T-cell (primary cell): ENCODE results near the gene IL1R2. TPM values are rescaled to one million over a fixed set of nuclear protein-coding genes. Genes with fewer than 3 reads are reported as not detected.

Experiments
- ATAC-seq, 4 experiments: fragments of 200-7000 bp in 3 of 4; fragments of 150-1000 bp in 1 of 4; cut with Tn5 transposase; replicated peaks in 1 of 4; 1 replicate in 3 of 4; 2 replicates in 1 of 4; pipeline ENCODE4 v1.10.0; 2021; ENCODE audit warnings: moderate library complexity in 3 of 4, mild to moderate bottlenecking in 2 of 4, moderate number of reproducible peaks in 1 of 4
- CTCF ChIA-PET, 2 donors: fragments of 300-600 bp; sonication (Branson Sonifier 250); formaldehyde crosslinking; loops; one replicate each; lab custom pipeline; 2022; ENCODE audit warnings: antibody characterized with exemption in 2 of 2; lab: Charles Lee
- POLR2A ChIA-PET, 2 donors: fragments of 300-600 bp; sonication (Branson Sonifier 250); formaldehyde crosslinking; loops; one replicate each; lab custom pipeline; 2022; ENCODE audit warnings: antibody characterized with exemption in 2 of 2; lab: Charles Lee
- DNase-seq, 35 experiments: peaks; one replicate each; pipeline versions ENCODE4 v3.0.0 to v3.0.0-alpha.2; 2013 to 2023
- H3K27ac ChIP-seq: one replicate; pipeline ENCODE4 v1.5.1; 2013; ENCODE audit warnings: low read length
- H3K27me3 ChIP-seq, 2 experiments: replicated peaks in 1 of 2; 1 replicate in 1 of 2; 2 replicates in 1 of 2; pipeline versions ENCODE4 v1.6.1 to v1.7.0; 2013; ENCODE audit warnings: low read length in 1 of 2, mixed read lengths in 1 of 2; ENCODE audit not compliant: control insufficient read depth in 2 of 2, insufficient read depth in 2 of 2; ENCODE audit errors: extremely low read depth in 1 of 2
- H3K36me3 ChIP-seq, 2 donors: 1 replicate in 1 of 2; 2 replicates in 1 of 2; pipeline versions ENCODE4 v1.6.1 to v1.7.0; 2013; ENCODE audit warnings: low read length in 1 of 2; ENCODE audit not compliant: control insufficient read depth in 2 of 2, insufficient read depth in 1 of 2; ENCODE audit errors: extremely low read depth in 1 of 2
- H3K4me1 ChIP-seq, 2 experiments: 1 replicate in 1 of 2; 2 replicates in 1 of 2; pipeline versions ENCODE4 v1.6.1 to v1.7.0; 2013; ENCODE audit warnings: low read length in 2 of 2, mixed read lengths in 1 of 2; ENCODE audit not compliant: insufficient read depth in 2 of 2, control insufficient read depth in 1 of 2; ENCODE audit errors: extremely low read depth in 1 of 2
- H3K4me3 ChIP-seq, 2 donors: 1 replicate in 1 of 2; 2 replicates in 1 of 2; pipeline versions ENCODE4 v1.5.1 to v1.7.0; 2013; ENCODE audit warnings: mild to moderate bottlenecking in 2 of 2, low read length in 1 of 2, moderate library complexity in 1 of 2; ENCODE audit not compliant: control insufficient read depth in 1 of 2; ENCODE audit errors: extremely low read depth in 1 of 2
- H3K9me3 ChIP-seq: 2 replicates; pipeline ENCODE4 v1.7.0; 2013
- H3K27ac Mint-ChIP-seq, 2 donors: one replicate each; pipeline ENCODE4 v1.8.0; 2020 to 2021; ENCODE audit warnings: mild to moderate bottlenecking in 2 of 2, mixed read lengths in 2 of 2
- H3K27me3 Mint-ChIP-seq, 2 donors: one replicate each; pipeline ENCODE4 v1.8.0; 2021 to 2022; ENCODE audit warnings: mixed read lengths in 2 of 2
- H3K36me3 Mint-ChIP-seq: one replicate; pipeline ENCODE4 v1.8.0; 2021; ENCODE audit warnings: mixed read lengths
- H3K4me1 Mint-ChIP-seq, 3 donors: one replicate each; pipeline ENCODE4 v1.8.0; 2020 to 2022; ENCODE audit warnings: mixed read lengths in 3 of 3, mild to moderate bottlenecking in 1 of 3
- H3K4me3 Mint-ChIP-seq, 3 donors: one replicate each; pipeline ENCODE4 v1.8.0; 2020 to 2022; ENCODE audit warnings: mild to moderate bottlenecking in 3 of 3, mixed read lengths in 3 of 3, moderate library complexity in 3 of 3
- H3K9me3 Mint-ChIP-seq, 3 donors: one replicate each; pipeline ENCODE4 v1.8.0; 2020 to 2022; ENCODE audit warnings: mixed read lengths in 3 of 3
- WGBS: methylation state at CpG from one replicate; pipeline ENCODE4 v1.1.5; 2013; ENCODE audit warnings: missing lambda C conversion rate; ENCODE audit not compliant: insufficient coverage; 5-methylcytosine and 5-hydroxymethylcytosine counted together
- total RNA-seq, 35 experiments: library from RNA in 6 of 35; stranded (reverse) in 6 of 35; fragments of 120-200 nt in 1 of 35; gene quantifications; one replicate each; pipeline versions ENCODE4 v1.2.1 to v1.2.4 and lab custom pipeline; 2013 to 2026

Gene IL1R2
- total RNA-seq, 5 donors from 2014 or later (not counting 1 experiment from before 2014, with no cell fraction given): 0.25 to 0.59 (median 0.44) TPM; not detected in 2

DNA sequence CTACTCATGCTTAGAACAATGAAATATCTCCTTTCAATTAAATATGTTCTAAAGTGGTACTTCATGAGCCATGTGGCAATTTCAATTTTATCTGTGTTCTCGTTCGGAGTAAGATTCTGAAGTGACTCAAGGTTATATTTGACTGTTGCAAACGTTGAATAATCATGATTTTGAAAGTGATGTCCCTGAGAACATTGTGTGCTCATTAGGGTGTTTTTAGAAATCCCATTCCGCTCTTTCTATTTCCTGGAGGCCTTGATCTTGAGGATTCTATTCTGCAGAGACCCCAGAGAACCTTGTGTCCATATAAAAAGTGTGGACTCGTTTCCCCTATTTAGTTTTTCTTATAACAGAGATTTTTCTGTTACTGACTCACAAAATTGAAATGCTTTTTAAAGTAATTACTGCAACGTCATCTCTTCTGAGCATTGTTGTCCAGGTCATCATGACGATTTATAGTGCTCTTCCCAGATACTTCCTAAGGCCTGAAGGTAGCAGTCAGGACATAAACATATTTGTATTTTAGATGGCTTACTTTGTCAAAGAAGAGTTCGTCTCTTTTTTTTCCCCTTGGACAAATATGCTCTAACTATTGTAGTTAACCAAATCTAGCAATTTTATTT lies 27.2 kb downstream of the IL1R2 start:
- ChIA-PET POLR2A (no interaction called here), CTCF (interaction anchor here (1.2 to 1.8 kb wide), 5 partner anchors 12 to 424 kb away, joined by 4 to 40 read pairs (median 5); no protein-coding TSS in a partner anchor)
- Histone ChIP-seq H3K4me1 (peaks cover 0 to 6% of the 10 kb centered on the region in 2 experiments), H3K9me3 (no peaks in the 10 kb centered on the region), H3K4me3 (no peak overlapping the region), H3K27ac (no peak overlapping the region), H3K36me3 (no peaks in the 10 kb centered on the region), H3K27me3 (peaks cover 0 to 5% of the 10 kb centered on the region in 2 experiments)
- Mint-ChIP-seq H3K9me3 (no peaks in the 10 kb centered on the region), H3K4me1 (peaks cover 6 to 7% (median 6%) of the 10 kb centered on the region in 3 donors), H3K27me3 (peaks cover 3 to 7% of the 10 kb centered on the region in 2 donors), H3K36me3 (no peaks in the 10 kb centered on the region), H3K27ac (no peak overlapping the region), H3K4me3 (no peak overlapping the region)
- DNase-seq (no peak), ATAC-seq (no peak)
- WGBS: 88% methylated on average over 5 of the region's 8 CpGs

- Histone ChIP-seq H3K27me3 (peaks cover 0 to 5% of the 10 kb centered on the region in 2 experiments), H3K9me3 (no peaks in the 10 kb centered on the region), H3K27ac (no peak overlapping the region), H3K4me3 (no peak overlapping the region), H3K36me3 (no peaks in the 10 kb centered on the region), H3K4me1 (peaks cover 0 to 6% of the 10 kb centered on the region in 2 experiments)
- Mint-ChIP-seq H3K27ac (no peak overlapping the region), H3K4me3 (no peak overlapping the region), H3K4me1 (peaks cover 6 to 7% (median 6%) of the 10 kb centered on the region in 3 donors), H3K27me3 (peaks cover 3 to 7% of the 10 kb centered on the region in 2 donors), H3K9me3 (no peaks in the 10 kb centered on the region), H3K36me3 (no peaks in the 10 kb centered on the region)
- ChIA-PET POLR2A (no interaction called here), CTCF (interaction anchor here (0.6 to 2.5 kb wide), 21 partner anchors 11 to 847 kb away, joined by 3 to 40 read pairs (median 4); no protein-coding TSS in a partner anchor)
- WGBS: 4% methylated on average over 10 of the region's 18 CpGs
- ATAC-seq (peak; percentile 82 to 92 (median 89)), DNase-seq (peak; percentile 48 to 86 (median 74))
Observed at GRCh38 chr2:102020596-102021170, 28.9 kb downstream of the IL1R2 start.

DNA sequence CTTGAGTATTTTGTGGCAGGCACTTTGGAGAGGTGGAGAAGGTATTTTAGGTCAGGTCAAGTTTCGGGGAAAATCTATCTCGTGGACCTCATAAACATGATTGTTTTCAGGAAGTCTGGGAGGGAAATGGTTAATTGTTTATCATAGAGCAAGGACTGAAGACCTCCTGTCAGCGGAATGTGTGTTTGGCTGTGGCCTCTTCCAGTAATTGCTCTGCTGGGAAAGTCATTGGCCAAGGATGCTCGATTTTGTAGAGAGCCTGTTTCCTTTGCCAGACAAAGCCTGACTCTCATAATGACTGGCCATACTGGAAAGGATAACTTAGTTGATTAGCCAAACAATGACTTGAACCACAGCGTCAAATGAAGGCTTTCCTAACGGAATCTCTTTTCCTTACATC lies 30.0 kb downstream of the IL1R2 start:
- WGBS: 77% methylated on average over 3 of the region's 6 CpGs
- H3K36me3 Mint-ChIP-seq: no peaks in the 10 kb centered on the region
- Histone ChIP-seq H3K4me1 (peaks cover 0 to 6% of the 10 kb centered on the region in 2 experiments), H3K27me3 (peaks cover 0 to 5% of the 10 kb centered on the region in 2 experiments), H3K27ac (no peak overlapping the region), H3K36me3 (no peaks in the 10 kb centered on the region), H3K4me3 (no peak overlapping the region), H3K9me3 (no peaks in the 10 kb centered on the region)
- POLR2A ChIA-PET: no interaction called here
- ATAC-seq (no peak), DNase-seq (no peak)
- no peak overlapping the region for H3K27ac Mint-ChIP-seq
- H3K4me1 Mint-ChIP-seq: peaks cover 6 to 7% (median 6%) of the 10 kb centered on the region in 3 donors
- H3K27me3 Mint-ChIP-seq: peaks cover 3 to 7% of the 10 kb centered on the region in 2 donors
- H3K4me3 Mint-ChIP-seq: no peak overlapping the region
- no peaks in the 10 kb centered on the region for H3K9me3 Mint-ChIP-seq
- CTCF ChIA-PET: interaction anchor here (0.7 to 2.5 kb wide), 4 partner anchors 218 to 848 kb away, joined by 3 to 36 read pairs (median 5); no protein-coding TSS in a partner anchor

- H3K4me1 Mint-ChIP-seq: peaks cover 6 to 14% (median 7%) of the 10 kb centered on the region in 3 donors
- peaks cover 0 to 5% of the 10 kb centered on the region in 2 experiments for H3K27me3 ChIP-seq
- H3K27ac ChIP-seq: no peak overlapping the region
- peaks cover 3 to 7% of the 10 kb centered on the region in 2 donors for H3K27me3 Mint-ChIP-seq
- WGBS: 82% methylated on average over 1 of the region's 4 CpGs
- no peak for DNase-seq
- no peaks in the 10 kb centered on the region for H3K9me3 ChIP-seq
- ChIA-PET CTCF (no interaction called here), POLR2A (no interaction called here)
- no peaks in the 10 kb centered on the region for H3K36me3 ChIP-seq
- H3K4me3 Mint-ChIP-seq: no peak overlapping the region
- no peaks in the 10 kb centered on the region for H3K36me3 Mint-ChIP-seq
- ATAC-seq: no peak
- H3K4me3 ChIP-seq: no peak overlapping the region
- no peaks in the 10 kb centered on the region for H3K9me3 Mint-ChIP-seq
- H3K4me1 ChIP-seq: peaks cover 0 to 6% of the 10 kb centered on the region in 2 experiments
- no peak overlapping the region for H3K27ac Mint-ChIP-seq
Observed at GRCh38 chr2:102022884-102023539, 31.3 kb downstream of the IL1R2 start.

DNA sequence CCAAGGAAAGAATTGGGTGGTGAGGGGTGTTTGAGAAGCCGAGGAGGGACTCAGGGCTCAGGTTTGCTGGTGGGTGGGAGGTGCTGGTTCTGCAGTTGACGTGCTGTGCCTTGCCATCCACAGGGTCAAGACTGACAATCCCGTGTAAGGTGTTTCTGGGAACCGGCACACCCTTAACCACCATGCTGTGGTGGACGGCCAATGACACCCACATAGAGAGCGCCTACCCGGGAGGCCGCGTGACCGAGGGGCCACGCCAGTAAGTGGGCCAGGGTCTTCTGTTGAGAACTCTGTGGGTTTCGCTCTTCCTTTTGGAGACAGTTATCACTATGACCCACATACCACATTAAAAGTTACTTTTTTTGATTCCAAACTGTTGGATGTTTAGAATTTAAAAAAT lies 32.6 kb downstream of the IL1R2 start:
- Mint-ChIP-seq H3K27me3 (peaks cover 3 to 5% of the 10 kb centered on the region in 2 donors), H3K27ac (no peak overlapping the region), H3K4me1 (peaks cover 6 to 17% (median 7%) of the 10 kb centered on the region in 3 donors), H3K4me3 (no peak overlapping the region), H3K36me3 (no peaks in the 10 kb centered on the region), H3K9me3 (no peaks in the 10 kb centered on the region)
- DNase-seq (no peak), ATAC-seq (no peak)
- H3K4me3 ChIP-seq: no peak overlapping the region
- no peaks in the 10 kb centered on the region for H3K36me3 ChIP-seq
- POLR2A ChIA-PET: interaction anchor here in 1 of 2 donors (0.5 kb wide), 1 partner anchor 333 kb away, joined by 3 read pairs; no protein-coding TSS in a partner anchor
- no peak overlapping the region for H3K27ac ChIP-seq
- 88% methylated on average over 1 of the region's 12 CpGs for WGBS
- peaks cover 0 to 5% of the 10 kb centered on the region in 2 experiments for H3K27me3 ChIP-seq
- peaks cover 0 to 6% of the 10 kb centered on the region in 2 experiments for H3K4me1 ChIP-seq
- CTCF ChIA-PET: interaction anchor here (0.5 to 1.2 kb wide), 2 partner anchors 14 to 216 kb away, joined by 3 to 4 read pairs; no protein-coding TSS in a partner anchor
- H3K9me3 ChIP-seq: no peaks in the 10 kb centered on the region

DNA sequence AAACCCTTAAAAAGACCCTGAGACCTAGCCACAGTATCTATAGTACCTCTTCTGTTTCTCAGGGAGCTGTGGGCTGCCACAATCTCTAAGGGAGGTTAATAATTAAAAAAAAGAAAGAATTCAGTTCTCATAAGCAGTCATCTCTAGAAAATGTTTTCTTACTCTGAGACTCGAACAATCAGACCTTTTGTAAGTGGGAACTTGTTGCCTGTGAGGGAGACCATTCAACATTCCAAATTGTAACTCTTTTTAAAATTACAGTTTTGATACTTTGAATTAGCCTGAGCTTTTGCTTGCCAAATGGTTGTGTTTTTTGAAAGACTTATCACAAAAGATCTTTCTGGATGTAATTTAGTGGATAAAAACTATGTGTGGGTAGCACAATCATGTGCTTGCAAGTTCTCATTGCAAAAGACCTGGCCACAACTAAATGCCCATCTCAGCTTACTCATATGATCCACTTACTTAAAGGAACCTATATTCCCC lies 33.3 kb downstream of the IL1R2 start:
- CTCF ChIA-PET: interaction anchor here in 1 of 2 donors (1.2 kb wide), 1 partner anchor 215 kb away, joined by 4 read pairs; no protein-coding TSS in a partner anchor
- Histone ChIP-seq H3K27ac (no peak overlapping the region), H3K9me3 (no peaks in the 10 kb centered on the region)

More for the DNA sequence above, 33.3 kb downstream of the IL1R2 start:
- Mint-ChIP-seq H3K4me1 (peaks cover 7 to 17% (median 8%) of the 10 kb centered on the region in 3 donors), H3K9me3 (no peaks in the 10 kb centered on the region), H3K27me3 (peaks cover 0 to 3% of the 10 kb centered on the region in 2 donors), H3K36me3 (no peaks in the 10 kb centered on the region), H3K27ac (no peak overlapping the region), H3K4me3 (no peak overlapping the region)
- POLR2A ChIA-PET: interaction anchor here in 1 of 2 donors (0.5 kb wide), 1 partner anchor 333 kb away, joined by 3 read pairs; no protein-coding TSS in a partner anchor
- WGBS: no CpG with 5 or more reads among the region's 1 CpG
- Histone ChIP-seq H3K36me3 (no peaks in the 10 kb centered on the region), H3K27me3 (peaks cover 0 to 5% of the 10 kb centered on the region in 2 experiments), H3K4me1 (peaks cover 0 to 6% of the 10 kb centered on the region in 2 experiments), H3K4me3 (no peak overlapping the region)
- ATAC-seq (no peak), DNase-seq (no peak)
